ENCODE data around the gene PEX26. TPM values are rescaled to one million over a fixed set of nuclear protein-coding genes. Genes with fewer than 3 reads are reported as not detected.
"Not testable (repeated sequence)": the region's sequence is repeated elsewhere in the genome, so short reads cannot be mapped to it uniquely, and the experiment has no call there.

The PEX26 gene
- total RNA-seq, 1 donor from 2014 or later, result 31.5 TPM

DNA sequence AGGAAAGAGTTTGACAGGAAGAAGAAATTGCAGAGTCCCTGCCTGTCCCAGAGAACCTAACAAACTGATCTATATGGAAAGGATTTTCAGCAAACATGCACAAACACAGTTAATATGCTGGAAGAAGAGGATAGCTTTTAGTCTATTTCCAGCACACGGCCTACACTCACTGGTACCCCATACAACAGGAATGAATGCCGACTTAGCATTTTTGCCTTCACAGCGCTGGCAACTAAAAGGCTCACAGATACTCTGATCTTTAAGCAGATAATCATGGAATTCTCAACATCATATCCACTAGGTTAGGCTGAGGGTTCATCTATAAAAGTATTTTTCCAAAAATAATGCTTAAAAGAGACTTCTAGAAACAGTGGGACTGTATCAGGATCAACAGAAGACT is 23.0 kb downstream of the PEX26 start:
- Histone ChIP-seq H3K4me1 (no peaks in the 10 kb centered on the region), H3K36me3 (peaks cover 12% of the 10 kb centered on the region), H3K4me3 (no peak overlapping the region), H3K9me3 (no peaks in the 10 kb centered on the region), H3K27ac (no peak overlapping the region), H3K27me3 (ENCODE audit: low read depth) (no peaks in the 10 kb centered on the region)
- ATAC-seq, result no peak
- intact Hi-C loops (cut with DNase I), result no loop called here
- DNase-seq, result no peak
- TF ChIP-seq, protein P1, sequence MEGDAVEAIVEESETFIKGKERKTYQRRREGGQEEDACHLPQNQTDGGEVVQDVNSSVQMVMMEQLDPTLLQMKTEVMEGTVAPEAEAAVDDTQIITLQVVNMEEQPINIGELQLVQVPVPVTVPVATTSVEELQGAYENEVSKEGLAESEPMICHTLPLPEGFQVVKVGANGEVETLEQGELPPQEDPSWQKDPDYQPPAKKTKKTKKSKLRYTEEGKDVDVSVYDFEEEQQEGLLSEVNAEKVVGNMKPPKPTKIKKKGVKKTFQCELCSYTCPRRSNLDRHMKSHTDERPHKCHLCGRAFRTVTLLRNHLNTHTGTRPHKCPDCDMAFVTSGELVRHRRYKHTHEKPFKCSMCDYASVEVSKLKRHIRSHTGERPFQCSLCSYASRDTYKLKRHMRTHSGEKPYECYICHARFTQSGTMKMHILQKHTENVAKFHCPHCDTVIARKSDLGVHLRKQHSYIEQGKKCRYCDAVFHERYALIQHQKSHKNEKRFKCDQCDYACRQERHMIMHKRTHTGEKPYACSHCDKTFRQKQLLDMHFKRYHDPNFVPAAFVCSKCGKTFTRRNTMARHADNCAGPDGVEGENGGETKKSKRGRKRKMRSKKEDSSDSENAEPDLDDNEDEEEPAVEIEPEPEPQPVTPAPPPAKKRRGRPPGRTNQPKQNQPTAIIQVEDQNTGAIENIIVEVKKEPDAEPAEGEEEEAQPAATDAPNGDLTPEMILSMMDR (IDR thresholded peaks at IDR 0.05), result no peak

DNA sequence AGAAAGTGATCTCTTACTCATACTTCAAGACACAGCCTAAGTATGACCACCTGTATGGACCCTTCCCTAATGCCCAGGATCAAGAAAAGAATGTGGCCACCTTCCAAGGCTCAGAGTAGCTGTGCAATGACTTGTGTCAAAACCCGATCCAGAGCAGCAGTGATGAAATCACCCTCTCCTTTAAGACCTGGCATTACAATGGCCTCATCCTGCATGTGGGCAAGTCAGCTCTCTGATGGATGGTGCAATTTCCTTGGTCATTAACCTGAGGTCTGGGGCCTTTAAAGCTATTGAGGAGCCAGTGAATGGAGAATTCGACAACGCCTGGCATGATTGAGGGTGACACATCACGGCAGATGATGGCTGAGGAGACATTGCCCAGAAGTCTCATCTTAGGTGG is 23.7 kb downstream of the PEX26 start:
- Histone ChIP-seq H3K27me3 (ENCODE audit: low read depth) (no peaks in the 10 kb centered on the region), H3K4me1 (no peaks in the 10 kb centered on the region), H3K36me3 (peaks cover 6% of the 10 kb centered on the region), H3K9me3 (no peaks in the 10 kb centered on the region), H3K27ac (no peak overlapping the region), H3K4me3 (no peak overlapping the region)
- TF ChIP-seq, protein P1 (IDR thresholded peaks at IDR 0.05), result no peak
- intact Hi-C loops (cut with DNase I), result no loop called here
- no peak for ATAC-seq
- no peak for DNase-seq

DNA sequence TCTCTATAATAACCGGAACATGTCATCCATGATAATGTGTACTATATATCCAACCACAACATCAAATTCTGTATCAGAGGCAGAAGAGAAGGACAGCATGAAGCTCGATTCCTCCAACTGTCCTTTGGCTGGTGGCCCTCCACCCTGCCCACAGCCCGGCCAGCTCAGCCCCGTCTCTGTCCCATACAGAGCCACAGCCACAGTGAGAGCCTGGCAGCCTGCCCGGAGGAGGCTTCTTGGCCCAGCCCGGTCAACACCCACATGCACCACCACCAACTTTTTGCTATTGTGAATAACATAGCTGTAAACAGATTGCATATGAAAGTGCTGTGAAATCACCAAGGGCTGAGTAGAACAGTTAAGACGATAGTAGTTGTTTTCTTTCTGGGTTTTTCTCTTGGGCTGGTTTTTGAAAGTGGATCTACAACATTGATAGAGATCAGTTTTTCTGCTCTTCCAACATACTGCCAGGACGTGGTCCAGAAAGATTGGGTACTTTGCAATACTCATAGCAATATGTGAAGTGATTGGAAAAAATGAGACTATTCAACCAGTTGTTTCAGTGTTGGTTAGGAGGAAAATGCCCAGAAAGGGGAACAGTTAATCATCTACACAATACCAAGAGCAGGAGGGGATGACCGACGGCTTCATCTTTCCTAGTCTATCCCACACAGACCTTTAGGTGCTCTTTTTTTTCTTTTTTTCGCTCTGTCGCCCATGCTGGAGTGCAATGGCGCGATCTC is 25.9 kb downstream of the PEX26 start:
- ATAC-seq (no peak), DNase-seq (no peak)
- Histone ChIP-seq H3K27ac (no peak overlapping the region), H3K9me3 (no peaks in the 10 kb centered on the region), H3K4me3 (no peak overlapping the region), H3K4me1 (no peaks in the 10 kb centered on the region), H3K27me3 (ENCODE audit: low read depth) (peaks cover 8% of the 10 kb centered on the region), H3K36me3 (peaks cover 6% of the 10 kb centered on the region)
- TF ChIP-seq, protein P1 (IDR thresholded peaks at IDR 0.05), result no peak
- intact Hi-C loops (cut with DNase I), result no loop called here

DNA sequence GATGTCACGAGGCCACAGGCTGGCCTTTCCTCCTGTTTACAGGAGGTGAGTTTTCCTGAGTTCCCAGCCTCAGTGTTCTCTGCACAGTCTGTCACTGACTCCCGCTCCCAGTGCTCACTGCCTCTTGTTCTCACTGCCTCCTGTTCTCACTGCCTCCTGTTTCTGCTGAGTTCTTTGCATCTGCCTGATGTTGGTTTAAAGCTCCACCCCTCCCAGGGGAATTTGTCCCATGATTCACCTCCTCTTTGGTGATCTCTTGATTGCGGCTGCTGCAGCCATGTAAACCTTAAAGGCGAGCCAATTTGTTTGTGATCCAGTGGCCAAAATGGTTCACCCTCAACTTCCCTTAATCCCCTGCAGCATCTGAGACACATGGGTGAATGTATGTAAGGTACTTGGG is 26.8 kb downstream of the PEX26 start:
- H3K36me3 ChIP-seq, result peaks cover 6% of the 10 kb centered on the region
- H3K9me3 ChIP-seq, result no peaks in the 10 kb centered on the region
- no peak overlapping the region for H3K4me3 ChIP-seq
- ATAC-seq (no peak), DNase-seq (no peak)
- intact Hi-C loops (cut with DNase I), result no loop called here
- TF ChIP-seq, protein P1 (IDR thresholded peaks at IDR 0.05), result no peak
- H3K27me3 ChIP-seq (ENCODE audit: low read depth), result peaks cover 8% of the 10 kb centered on the region
- H3K4me1 ChIP-seq, result no peaks in the 10 kb centered on the region
- H3K27ac ChIP-seq, result no peak overlapping the region

DNA sequence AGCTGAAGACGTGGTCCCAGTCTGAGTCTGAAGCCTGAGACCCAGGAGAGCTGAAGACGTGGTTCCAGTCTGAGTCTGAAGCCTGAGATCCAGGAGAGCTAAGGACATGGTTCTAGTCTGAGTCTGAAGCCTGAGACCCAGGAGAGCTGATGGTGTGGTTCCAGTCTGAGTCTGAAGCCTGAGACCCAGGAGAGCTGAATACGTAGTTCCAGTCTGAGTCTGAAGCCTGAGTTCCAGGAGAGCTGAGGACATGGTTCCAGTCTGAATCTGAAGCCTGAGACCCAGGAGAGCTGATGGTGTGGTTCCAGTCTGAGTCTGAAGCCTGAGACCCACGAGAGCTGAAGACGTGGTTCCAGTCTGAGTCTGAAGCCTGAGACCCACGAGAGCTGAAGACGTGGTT is 28.2 kb downstream of the PEX26 start:
- H3K4me3 ChIP-seq; H3K36me3 ChIP-seq; H3K27ac ChIP-seq; H3K9me3 ChIP-seq; intact Hi-C loops (cut with DNase I); DNase-seq; ATAC-seq; H3K4me1 ChIP-seq: not testable (repeated sequence)
- peaks cover 20% of the 10 kb centered on the region for H3K27me3 ChIP-seq (ENCODE audit: low read depth)

DNA sequence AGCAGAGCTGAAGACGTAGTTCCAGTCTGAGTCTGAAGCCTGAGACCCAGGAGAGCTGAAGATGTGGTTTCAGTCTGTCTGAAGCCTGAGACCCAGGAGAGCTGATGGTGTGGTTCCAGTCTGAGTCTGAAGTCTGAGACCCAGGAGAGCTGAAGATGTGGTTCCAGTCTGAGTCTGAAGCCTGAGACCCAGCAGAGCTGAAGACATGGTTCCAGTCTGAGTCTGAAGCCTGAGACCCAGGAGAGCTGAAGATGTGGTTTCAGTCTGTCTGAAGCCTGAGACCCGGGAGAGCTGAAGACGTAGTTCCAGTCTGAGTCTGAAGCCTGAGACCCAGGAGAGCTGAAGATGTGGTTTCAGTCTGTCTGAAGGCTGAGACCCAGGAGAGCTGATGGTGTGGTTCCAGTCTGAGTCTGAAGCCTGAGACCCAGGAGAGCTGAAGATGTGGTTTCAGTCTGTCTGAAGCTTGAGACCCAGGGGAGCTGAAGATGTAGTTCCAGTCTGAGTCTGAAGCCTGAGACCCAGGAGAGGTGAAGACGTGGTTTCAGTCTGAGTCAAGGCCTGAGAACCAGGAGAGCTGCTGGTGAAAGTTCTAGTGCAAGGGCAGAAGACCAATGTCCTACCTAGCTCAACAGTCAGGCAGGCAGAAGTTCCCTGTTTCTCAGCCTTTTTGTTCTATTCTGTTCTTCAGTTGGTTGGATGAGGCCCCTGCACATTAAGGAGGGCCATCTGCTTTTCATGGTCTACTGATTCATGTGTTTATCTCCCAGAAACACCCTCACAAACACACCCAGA is 29.0 kb downstream of the PEX26 start:
- H3K27me3 ChIP-seq (ENCODE audit: low read depth), result peaks cover 27% of the 10 kb centered on the region
- ATAC-seq; intact Hi-C loops (cut with DNase I); DNase-seq; H3K36me3 ChIP-seq; H3K27ac ChIP-seq; H3K4me3 ChIP-seq; H3K4me1 ChIP-seq; H3K9me3 ChIP-seq: not testable (repeated sequence)

All from lower lobe of right lung (tissue), 2 donors.